ENCODE measurements around the gene MCL1.

MCL1 gene

DNA sequence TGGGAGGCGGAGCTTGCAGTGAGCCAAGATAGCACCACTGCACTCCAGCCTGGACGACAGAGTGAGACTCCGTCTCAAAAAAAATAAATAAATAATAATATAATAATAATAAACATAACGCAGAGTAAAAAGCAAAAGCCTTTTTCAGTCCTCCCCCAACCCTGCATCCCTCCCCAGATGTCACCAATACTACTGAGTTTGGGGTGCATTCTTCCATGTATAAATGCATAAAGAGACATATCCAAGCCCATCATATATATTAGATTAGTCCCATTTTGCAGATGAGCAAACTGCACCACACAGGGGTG lies 31.1 kb downstream of the MCL1 start:
- H3K36me3 ChIP-seq (ENCODE audit: low read depth) = no peaks in the 10 kb centered on the region; the same call in 1 of the 2 replicates
- ATAC-seq (ENCODE audit: low read depth) (no peak), DNase-seq (ENCODE audit: low spot score) (no peak)
- H3K9me3 ChIP-seq (ENCODE audit: severe bottlenecking) = no peaks in the 10 kb centered on the region
- TF ChIP-seq CTCF (IDR thresholded peaks at IDR 0.05; ENCODE audit: poor library complexity, severe bottlenecking) = no peak
- H3K27me3 ChIP-seq (ENCODE audit: insufficient read depth, poor library complexity, severe bottlenecking) = no peaks in the 10 kb centered on the region
- peak overlapping the region; percentile 70 for H3K27ac ChIP-seq (ENCODE audit: poor library complexity, severe bottlenecking)
- H3K4me3 ChIP-seq (ENCODE audit: severe bottlenecking) = peak overlapping the region; percentile 61
- peaks cover 19% of the 10 kb centered on the region for H3K4me1 ChIP-seq (ENCODE audit: insufficient read depth, poor library complexity, severe bottlenecking)

GRCh38 chr1:150546294-150546937 lies 33.0 kb downstream of the MCL1 start:
- Histone ChIP-seq H3K27ac (ENCODE audit: poor library complexity, severe bottlenecking) (no peak overlapping the region), H3K9me3 (ENCODE audit: severe bottlenecking) (no peaks in the 10 kb centered on the region), H3K27me3 (ENCODE audit: insufficient read depth, poor library complexity, severe bottlenecking) (no peaks in the 10 kb centered on the region), H3K4me1 (ENCODE audit: insufficient read depth, poor library complexity, severe bottlenecking) (peaks cover 6% of the 10 kb centered on the region), H3K36me3 (ENCODE audit: low read depth) (no peaks in the 10 kb centered on the region), H3K4me3 (ENCODE audit: severe bottlenecking) (no peak overlapping the region)
- no peak for ATAC-seq (ENCODE audit: low read depth)
- no peak for TF ChIP-seq CTCF (IDR thresholded peaks at IDR 0.05; ENCODE audit: poor library complexity, severe bottlenecking)
- no peak for DNase-seq (ENCODE audit: low spot score)

GRCh38 chr1:150545486-150546032 lies 33.9 kb downstream of the MCL1 start:
- no peaks in the 10 kb centered on the region for H3K36me3 ChIP-seq (ENCODE audit: low read depth)
- no peak overlapping the region for H3K27ac ChIP-seq (ENCODE audit: poor library complexity, severe bottlenecking)
- peaks cover 3% of the 10 kb centered on the region for H3K4me1 ChIP-seq (ENCODE audit: insufficient read depth, poor library complexity, severe bottlenecking)
- H3K4me3 ChIP-seq (ENCODE audit: severe bottlenecking) = no peak overlapping the region
- no peak for ATAC-seq (ENCODE audit: low read depth)
- H3K27me3 ChIP-seq (ENCODE audit: insufficient read depth, poor library complexity, severe bottlenecking) = no peaks in the 10 kb centered on the region
- no peak for DNase-seq (ENCODE audit: low spot score)
- no peak for TF ChIP-seq CTCF (IDR thresholded peaks at IDR 0.05; ENCODE audit: poor library complexity, severe bottlenecking)
- H3K9me3 ChIP-seq (ENCODE audit: severe bottlenecking) = no peaks in the 10 kb centered on the region

- H3K9me3 ChIP-seq (ENCODE audit: severe bottlenecking) = no peaks in the 10 kb centered on the region
Observed at GRCh38 chr1:150544204-150544603, 35.2 kb downstream of the MCL1 start.

More at GRCh38 chr1:150544204-150544603, 35.2 kb downstream of the MCL1 start:
- H3K36me3 ChIP-seq (ENCODE audit: low read depth) = no peaks in the 10 kb centered on the region
- DNase-seq (ENCODE audit: low spot score) = no peak
- no peaks in the 10 kb centered on the region for H3K4me1 ChIP-seq (ENCODE audit: insufficient read depth, poor library complexity, severe bottlenecking)
- no peak overlapping the region for H3K27ac ChIP-seq (ENCODE audit: poor library complexity, severe bottlenecking)
- no peak for TF ChIP-seq CTCF (IDR thresholded peaks at IDR 0.05; ENCODE audit: poor library complexity, severe bottlenecking)
- no peaks in the 10 kb centered on the region for H3K27me3 ChIP-seq (ENCODE audit: insufficient read depth, poor library complexity, severe bottlenecking)
- ATAC-seq (ENCODE audit: low read depth) = no peak
- no peak overlapping the region for H3K4me3 ChIP-seq (ENCODE audit: severe bottlenecking)

Data from RWPE2 (cell line).